ENCODE measurements around the gene SULT1A4.
"Not testable (repeated sequence)": the region's sequence is repeated elsewhere in the genome, so short reads cannot be mapped to it uniquely, and the experiment has no call there.

The SULT1A4 gene

GRCh38 chr16:29459706-29460646, at the start of gene SULT1A4:
Gene SULT1A4 (plus strand): TSS chr16:29459913. CDS start chr16:29461386, 1,473 bp downstream.
- DNase-seq, result not testable (repeated sequence)

GRCh38 chr16:29423587-29423986, 36.1 kb upstream of the SULT1A4 start:
- not testable (repeated sequence) for DNase-seq

- not testable (repeated sequence) for DNase-seq
Measured at GRCh38 chr16:29425390-29425789, 34.3 kb upstream of the SULT1A4 start.

GRCh38 chr16:29453754-29454153, 6.0 kb upstream of the SULT1A4 start:
- DNase-seq, result not testable (repeated sequence)

GRCh38 chr16:29454269-29454668, 5.4 kb upstream of the SULT1A4 start, which contains the start of the genes BOLA2 and SLX1B:
Gene BOLA2 (minus strand): TSS chr16:29454351. CDS start chr16:29454253, 98 bp downstream.
Gene SLX1B (plus strand): TSS chr16:29454533.
- DNase-seq, result not testable (repeated sequence)

GRCh38 chr16:29454828-29455227, 4.9 kb upstream of the SULT1A4 start:
- not testable (repeated sequence) for DNase-seq

- DNase-seq, result not testable (repeated sequence)
Measured at GRCh38 chr16:29457660-29458059, 2.1 kb upstream of the SULT1A4 start.

GRCh38 chr16:29460647-29461030, 926 bp downstream of the SULT1A4 start:
- not testable (repeated sequence) for DNase-seq

GRCh38 chr16:29465985-29466824, 6.5 kb downstream of the SULT1A4 start:
- DNase-seq, result not testable (repeated sequence)

- DNase-seq, result not testable (repeated sequence)
Measured at GRCh38 chr16:29466904-29467303, 7.2 kb downstream of the SULT1A4 start.

- not testable (repeated sequence) for DNase-seq
Measured at GRCh38 chr16:29467654-29468366, 8.1 kb downstream of the SULT1A4 start.

- DNase-seq, result peak; percentile 42
Measured at GRCh38 chr16:29469660-29470059, 9.9 kb downstream of the SULT1A4 start.

- DNase-seq, result not testable (repeated sequence)
Measured at GRCh38 chr16:29472065-29472464, 12.4 kb downstream of the SULT1A4 start.

GRCh38 chr16:29482276-29482675, 22.6 kb downstream of the SULT1A4 start:
- not testable (repeated sequence) for DNase-seq

GRCh38 chr16:29506308-29506707, 46.6 kb downstream of the SULT1A4 start, which contains the start of gene NPIPB12:
Gene NPIPB12 (minus strand): TSS chr16:29506408.
- DNase-seq, result not testable (repeated sequence)
